SU-DHL-6 (cell line): ENCODE measurements around the gene SLC24A3.

Experiments used
- H2AFZ ChIP-seq: fragments of 200-600 bp; sonication (generic); 2 replicates; pipeline ENCODE4 v1.6.1; 2014; ENCODE audit warnings: low read depth, mild to moderate bottlenecking, moderate library complexity, mixed read lengths, antibody characterized with exemption, low read length; ENCODE audit not compliant: severe bottlenecking
- H3F3A ChIP-seq: fragments of 200-600 bp; shearing (Covaris generic); 2 replicates; pipeline ENCODE4 v1.6.0; 2016; ENCODE audit warnings: antibody characterized with exemption, mild to moderate bottlenecking; ENCODE audit not compliant: insufficient read depth
- H3K27ac ChIP-seq: fragments of 200-600 bp; sonication (generic); 2 replicates; pipeline ENCODE4 v1.5.1; 2016; ENCODE audit warnings: low read depth, mild to moderate bottlenecking, low read length, moderate library complexity, mixed read lengths
- H3K27me3 ChIP-seq: fragments of 200-600 bp; sonication (generic), shearing (Covaris generic); 2 replicates; pipeline ENCODE4 v1.6.0; 2014; ENCODE audit warnings: mild to moderate bottlenecking, low read length
- H3K36me3 ChIP-seq: fragments of 200-600 bp; sonication (generic); 2 replicates; pipeline ENCODE4 v1.6.1; 2014; ENCODE audit warnings: mild to moderate bottlenecking, low read length, mixed read lengths
- H3K4me2 ChIP-seq: fragments of 300-600, 200-600 bp; shearing (Covaris generic), sonication (generic); 2 replicates; pipeline ENCODE4 v1.6.0; 2014; ENCODE audit warnings: low read length, low read depth, mild to moderate bottlenecking; ENCODE audit not compliant: poor library complexity, severe bottlenecking
- H3K4me3 ChIP-seq: fragments of 200-600 bp; sonication (generic); 2 replicates; pipeline ENCODE4 v1.5.1; 2014; ENCODE audit warnings: antibody characterized with exemption, low read length, mild to moderate bottlenecking, mixed read lengths; ENCODE audit not compliant: insufficient read depth, poor library complexity, severe bottlenecking
- H3K79me2 ChIP-seq: fragments of 200-600 bp; sonication (generic); 2 replicates; pipeline ENCODE4 v1.6.1; 2014; ENCODE audit warnings: mild to moderate bottlenecking, low read length, moderate library complexity; ENCODE audit not compliant: insufficient read depth
- H3K9ac ChIP-seq: fragments of 200-600 bp; sonication (generic); 2 replicates; pipeline ENCODE4 v1.7.0; 2014; ENCODE audit warnings: mild to moderate bottlenecking, low read length
- H3K9me2 ChIP-seq: fragments of 200-600 bp; sonication (generic); replicated peaks from 2 replicates; pipeline ENCODE4 v1.6.1; 2014; ENCODE audit warnings: low read length; ENCODE audit not compliant: insufficient read depth
- H3K9me3 ChIP-seq: fragments of 200-600 bp; sonication (generic); 2 replicates; pipeline ENCODE4 v1.6.1; 2014; ENCODE audit warnings: low read length, mixed read lengths; ENCODE audit not compliant: insufficient read depth
- H4K20me1 ChIP-seq: fragments of 200-600 bp; sonication (generic); 2 replicates; pipeline ENCODE4 v1.6.1; 2014; ENCODE audit warnings: low read depth, mild to moderate bottlenecking, antibody characterized with exemption, low read length, moderate library complexity, mixed read lengths
- EZH2phosphoT487 ChIP-seq: fragments of 200-600 bp; sonication (generic), shearing (Covaris generic); conservative IDR thresholded peaks from 2 replicates; pipeline ENCODE4 v1.6.1; 2018; ENCODE audit warnings: mild to moderate bottlenecking, antibody characterized with exemption, low read length, moderate library complexity, mixed read lengths
- TF ChIP-seq, protein P1 (sequence below): fragments of 200-600 bp; sonication (generic); IDR thresholded peaks from one replicate; pipeline ENCODE4 v1.5.1; 2017; ENCODE audit warnings: antibody characterized with exemption, mild to moderate bottlenecking, low read length, moderate library complexity; ENCODE audit not compliant: insufficient read depth, poor library complexity, severe bottlenecking

Gene SLC24A3

DNA sequence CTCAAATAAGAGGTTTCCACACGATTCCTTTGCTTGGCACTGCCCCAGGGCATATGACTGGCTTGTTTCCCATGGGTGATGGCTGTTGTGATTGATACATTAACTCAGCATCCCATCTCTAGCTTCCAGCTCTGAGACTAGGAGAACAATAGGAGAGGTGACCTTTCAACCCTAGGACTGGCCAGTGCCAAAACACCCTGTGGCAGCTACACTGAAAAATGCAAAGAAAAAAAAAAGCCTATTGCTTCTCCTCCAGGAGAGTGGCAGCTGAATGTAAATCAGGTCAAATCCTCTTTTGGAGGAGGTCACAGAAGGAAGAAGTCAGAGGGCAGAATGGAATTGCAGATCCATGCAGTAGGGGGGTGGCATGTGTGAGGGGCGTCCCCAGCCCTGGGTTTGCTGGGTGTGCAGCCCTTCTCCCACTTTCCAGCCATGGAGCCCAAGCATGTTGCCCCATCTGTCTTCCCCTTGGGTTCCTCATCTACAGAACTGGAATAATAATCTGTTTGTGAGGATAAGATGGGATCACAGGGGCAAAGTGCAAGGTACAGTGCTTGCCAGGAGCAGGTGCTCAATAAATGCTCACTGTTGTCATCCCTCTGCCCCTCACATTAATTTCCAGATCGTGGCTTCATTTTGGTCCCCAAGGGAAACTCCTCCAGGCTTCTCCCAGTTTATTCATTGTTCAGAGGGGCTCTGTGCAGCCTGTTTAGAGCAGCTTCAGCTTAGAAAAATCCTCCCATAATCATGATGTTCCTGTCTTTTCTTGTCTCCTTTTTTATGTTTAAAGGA, 300.6 kb downstream of the SLC24A3 start:
- TF ChIP-seq, protein P1, sequence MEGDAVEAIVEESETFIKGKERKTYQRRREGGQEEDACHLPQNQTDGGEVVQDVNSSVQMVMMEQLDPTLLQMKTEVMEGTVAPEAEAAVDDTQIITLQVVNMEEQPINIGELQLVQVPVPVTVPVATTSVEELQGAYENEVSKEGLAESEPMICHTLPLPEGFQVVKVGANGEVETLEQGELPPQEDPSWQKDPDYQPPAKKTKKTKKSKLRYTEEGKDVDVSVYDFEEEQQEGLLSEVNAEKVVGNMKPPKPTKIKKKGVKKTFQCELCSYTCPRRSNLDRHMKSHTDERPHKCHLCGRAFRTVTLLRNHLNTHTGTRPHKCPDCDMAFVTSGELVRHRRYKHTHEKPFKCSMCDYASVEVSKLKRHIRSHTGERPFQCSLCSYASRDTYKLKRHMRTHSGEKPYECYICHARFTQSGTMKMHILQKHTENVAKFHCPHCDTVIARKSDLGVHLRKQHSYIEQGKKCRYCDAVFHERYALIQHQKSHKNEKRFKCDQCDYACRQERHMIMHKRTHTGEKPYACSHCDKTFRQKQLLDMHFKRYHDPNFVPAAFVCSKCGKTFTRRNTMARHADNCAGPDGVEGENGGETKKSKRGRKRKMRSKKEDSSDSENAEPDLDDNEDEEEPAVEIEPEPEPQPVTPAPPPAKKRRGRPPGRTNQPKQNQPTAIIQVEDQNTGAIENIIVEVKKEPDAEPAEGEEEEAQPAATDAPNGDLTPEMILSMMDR, result no peak
- no peak for TF ChIP-seq EZH2phosphoT487
- Histone ChIP-seq H3K79me2 (no peaks in the 10 kb centered on the region), H3F3A (no peaks in the 10 kb centered on the region), H3K4me3 (no peak overlapping the region), H3K9ac (no peak overlapping the region), H3K4me2 (no peak overlapping the region), H3K27ac (no peak overlapping the region), H2AFZ (no peak overlapping the region), H4K20me1 (no peaks in the 10 kb centered on the region), H3K9me2 (no peaks in the 10 kb centered on the region; the same call in 1 of the 2 replicates), H3K36me3 (no peaks in the 10 kb centered on the region), H3K9me3 (no peaks in the 10 kb centered on the region), H3K27me3 (no peaks in the 10 kb centered on the region)

DNA sequence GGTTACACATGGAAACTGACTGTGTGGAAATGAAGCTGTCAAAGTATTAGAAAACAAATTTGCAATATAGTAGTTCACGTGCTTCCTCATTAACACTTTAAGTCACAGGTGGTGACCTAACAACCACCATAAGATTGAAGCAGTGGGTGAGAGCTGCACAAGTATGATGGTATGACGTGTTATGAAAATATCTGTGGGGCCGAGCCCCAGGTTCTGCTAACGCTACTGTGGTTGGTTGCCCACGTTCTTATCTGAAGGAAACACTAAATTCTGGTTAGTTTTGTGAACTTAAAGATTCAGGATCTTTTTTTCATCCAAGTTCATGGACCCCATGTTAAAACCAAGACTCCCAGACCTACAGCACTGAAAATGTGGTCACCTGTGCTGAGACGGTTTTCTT, 302.6 kb downstream of the SLC24A3 start:
- no peak overlapping the region for H2AFZ ChIP-seq
- H3K27ac ChIP-seq, result no peak overlapping the region
- H3K9me3 ChIP-seq, result no peaks in the 10 kb centered on the region
- no peaks in the 10 kb centered on the region for H3F3A ChIP-seq
- H3K79me2 ChIP-seq, result no peaks in the 10 kb centered on the region
- no peak overlapping the region for H3K4me3 ChIP-seq
- H3K9ac ChIP-seq, result no peak overlapping the region
- H3K27me3 ChIP-seq, result no peaks in the 10 kb centered on the region
- H4K20me1 ChIP-seq, result no peaks in the 10 kb centered on the region
- no peak overlapping the region for H3K4me2 ChIP-seq
- H3K9me2 ChIP-seq, result no peaks in the 10 kb centered on the region; the same call in 1 of the 2 replicates
- H3K36me3 ChIP-seq, result no peaks in the 10 kb centered on the region
- TF ChIP-seq EZH2phosphoT487, result no peak
- TF ChIP-seq, protein P1, result no peak

DNA sequence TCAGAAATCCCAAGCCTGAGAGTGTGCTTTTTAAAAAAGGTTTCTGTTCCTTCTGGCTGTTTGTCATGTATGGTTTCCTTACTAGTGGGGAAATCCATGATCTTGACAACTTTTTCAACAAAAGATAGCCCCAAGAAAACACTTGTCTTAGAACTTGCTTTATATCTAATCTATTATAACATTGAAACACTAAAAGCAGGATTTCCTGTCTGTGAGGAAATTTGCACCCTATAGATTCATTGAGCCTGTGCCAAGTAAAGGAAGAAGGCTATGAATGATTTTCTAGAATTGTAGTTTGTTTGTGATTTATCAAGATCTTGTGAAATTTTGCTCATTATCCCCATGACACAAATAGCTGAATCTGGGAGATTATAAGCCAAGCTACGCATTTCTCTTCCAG, 307.0 kb downstream of the SLC24A3 start:
- no peaks in the 10 kb centered on the region for H3K79me2 ChIP-seq
- H3K36me3 ChIP-seq, result no peaks in the 10 kb centered on the region
- no peak overlapping the region for H3K9ac ChIP-seq
- no peaks in the 10 kb centered on the region for H3F3A ChIP-seq
- TF ChIP-seq EZH2phosphoT487, result no peak
- TF ChIP-seq, protein P1, result no peak
- H3K9me2 ChIP-seq, result no peaks in the 10 kb centered on the region; the same call in 1 of the 2 replicates
- H3K27ac ChIP-seq, result no peak overlapping the region
- no peaks in the 10 kb centered on the region for H4K20me1 ChIP-seq
- H3K4me3 ChIP-seq, result no peak overlapping the region
- no peak overlapping the region for H3K4me2 ChIP-seq
- H3K9me3 ChIP-seq, result no peaks in the 10 kb centered on the region
- H2AFZ ChIP-seq, result no peak overlapping the region
- H3K27me3 ChIP-seq, result no peaks in the 10 kb centered on the region
